GM18508 (cell line): ENCODE results near the gene SMG7.

Source experiments
- ATAC-seq: cut with Tn5 transposase; IDR thresholded peaks from one replicate; pipeline ENCODE4 v1.9.1; 2021; ENCODE audit warnings: moderate number of reproducible peaks; ENCODE audit not compliant: insufficient read depth, unreplicated experiment

Gene SMG7

DNA sequence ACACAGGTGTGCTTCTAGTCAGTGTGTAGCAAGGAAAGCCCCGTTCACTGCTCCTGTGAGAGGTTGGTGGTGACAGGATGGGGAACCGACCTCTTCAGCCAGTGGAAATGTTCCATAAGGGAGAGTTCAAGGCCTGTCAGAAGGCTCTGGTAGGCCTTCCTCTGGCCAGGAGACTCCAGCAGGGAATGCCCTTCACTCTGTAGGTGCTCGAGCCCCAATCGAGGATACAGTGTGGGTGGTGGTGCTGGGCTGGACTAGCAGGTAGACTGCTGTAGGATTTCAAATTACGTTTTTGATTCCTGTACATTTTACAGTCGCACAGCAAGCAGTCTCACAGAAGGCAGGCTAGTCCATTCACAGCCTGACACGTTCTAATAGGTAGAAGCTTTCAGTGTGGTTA, 80.1 kb downstream of the SMG7 start:
- no peak for ATAC-seq

DNA sequence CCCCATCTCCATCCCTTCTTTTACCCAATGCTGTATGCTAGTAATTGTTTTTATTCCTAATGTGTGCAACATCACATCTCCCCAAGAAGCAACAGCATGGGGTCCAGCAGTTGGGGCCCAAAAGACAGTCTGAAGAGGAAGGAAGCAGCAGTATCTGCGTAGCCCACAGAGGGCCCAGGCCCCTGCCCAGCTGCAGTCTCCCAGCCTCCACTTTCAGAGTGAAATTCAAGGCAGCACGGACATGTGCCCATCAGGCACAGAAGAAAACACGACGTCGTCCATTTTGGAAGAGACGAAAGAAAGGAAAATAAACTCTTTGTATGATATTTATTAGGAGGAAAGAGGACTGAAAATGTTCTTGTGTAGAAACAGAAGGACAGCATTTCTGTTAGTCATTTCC, 80.6 kb downstream of the SMG7 start:
- ATAC-seq = no peak

DNA sequence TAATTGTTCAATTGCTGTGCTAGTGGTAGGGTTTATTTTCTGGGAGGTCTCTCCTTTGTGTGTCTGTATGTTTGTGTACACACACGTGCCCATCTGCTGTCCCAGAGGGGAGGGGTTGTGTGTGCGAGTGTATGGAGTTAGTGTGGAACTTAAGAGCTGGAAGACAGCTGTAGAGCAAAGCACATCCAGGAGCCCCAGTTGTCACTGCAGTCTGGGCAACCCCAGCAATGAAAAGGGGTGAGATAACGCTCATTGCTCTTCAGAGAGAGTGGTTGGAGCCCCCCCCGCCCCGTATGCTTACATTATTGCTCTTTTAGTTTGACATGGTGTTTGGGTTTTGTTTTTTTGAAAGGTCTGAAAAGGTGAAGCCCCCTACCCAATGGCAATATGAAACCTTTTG, 81.0 kb downstream of the SMG7 start:
- no peak for ATAC-seq

DNA sequence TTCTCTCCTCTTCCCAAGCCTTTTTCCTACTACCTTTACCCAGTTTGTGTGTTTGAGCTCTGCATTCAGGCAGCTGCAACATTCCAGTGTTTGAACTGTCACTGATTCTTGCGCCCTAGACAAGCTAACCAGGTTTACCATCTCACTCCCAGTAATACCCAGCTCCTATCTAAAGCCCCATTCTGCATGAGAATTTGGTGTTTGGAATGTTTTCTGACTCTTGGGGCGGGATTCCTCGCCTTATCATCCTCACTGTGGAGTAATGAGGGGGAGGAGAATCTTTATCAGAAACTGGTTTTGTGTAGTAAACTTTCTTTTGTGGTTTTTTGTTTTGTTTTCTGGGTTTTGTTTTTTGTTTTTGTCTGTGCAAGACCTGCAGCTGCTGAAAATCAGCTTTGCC, 81.5 kb downstream of the SMG7 start:
- no peak for ATAC-seq

DNA sequence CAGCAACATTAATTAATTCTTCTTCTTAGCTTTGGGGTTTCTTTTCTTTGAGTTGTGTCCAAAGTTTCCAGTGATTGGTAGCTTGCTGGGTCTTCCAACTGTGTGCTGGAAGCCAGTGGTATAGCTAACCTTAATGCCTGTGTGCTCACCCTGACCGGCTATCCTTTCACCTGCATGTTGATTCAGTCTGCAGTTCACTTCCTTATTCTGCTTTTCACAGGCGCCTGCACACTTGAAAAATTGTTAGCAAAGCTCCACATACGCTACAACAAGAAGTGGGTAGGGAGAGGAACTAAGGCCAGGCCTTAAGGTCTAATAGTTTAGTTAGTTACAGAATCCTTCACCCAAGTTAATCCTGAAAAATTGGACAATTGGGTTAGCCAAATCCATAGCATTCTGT, 82.3 kb downstream of the SMG7 start:
- no peak for ATAC-seq

DNA sequence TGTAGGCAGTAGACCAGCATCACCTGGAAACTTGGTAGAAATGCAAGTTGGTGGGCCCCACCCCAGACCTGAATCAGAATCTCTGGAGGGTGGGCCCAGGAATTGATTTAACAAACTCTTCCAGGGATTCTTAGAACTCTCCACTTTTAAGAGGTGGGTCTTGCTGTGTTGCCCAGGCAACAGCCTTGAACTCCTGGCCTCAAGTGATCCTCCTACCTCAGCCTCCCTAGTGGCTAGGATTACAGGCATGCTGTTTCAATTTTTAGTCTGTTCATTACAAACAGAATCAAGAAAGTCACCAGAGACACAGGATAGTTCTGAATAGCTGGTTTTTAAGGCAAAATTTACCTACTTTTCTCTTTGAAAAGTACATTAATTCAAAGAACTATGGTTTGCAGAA, 86.8 kb downstream of the SMG7 start:
- ATAC-seq = no peak

DNA sequence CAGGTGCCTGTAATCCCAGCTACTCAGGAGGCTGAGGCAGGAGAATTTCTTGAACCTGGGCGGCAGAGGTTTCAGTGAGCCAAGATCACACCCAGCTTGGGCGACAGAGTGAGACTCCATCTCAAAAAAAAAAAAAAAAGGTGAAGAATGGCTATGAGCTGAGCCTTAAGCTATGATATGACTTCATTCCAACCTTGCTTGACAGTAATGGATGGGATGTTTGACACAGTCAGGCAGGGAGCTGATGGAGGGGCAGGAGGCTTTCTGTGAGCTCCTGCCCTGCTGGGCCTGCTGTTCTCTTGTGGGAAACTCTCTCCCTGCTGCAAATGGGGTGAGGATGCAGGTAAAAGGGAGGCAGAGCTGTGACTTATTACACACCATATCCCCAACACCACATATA, 90.4 kb downstream of the SMG7 start:
- no peak for ATAC-seq

DNA sequence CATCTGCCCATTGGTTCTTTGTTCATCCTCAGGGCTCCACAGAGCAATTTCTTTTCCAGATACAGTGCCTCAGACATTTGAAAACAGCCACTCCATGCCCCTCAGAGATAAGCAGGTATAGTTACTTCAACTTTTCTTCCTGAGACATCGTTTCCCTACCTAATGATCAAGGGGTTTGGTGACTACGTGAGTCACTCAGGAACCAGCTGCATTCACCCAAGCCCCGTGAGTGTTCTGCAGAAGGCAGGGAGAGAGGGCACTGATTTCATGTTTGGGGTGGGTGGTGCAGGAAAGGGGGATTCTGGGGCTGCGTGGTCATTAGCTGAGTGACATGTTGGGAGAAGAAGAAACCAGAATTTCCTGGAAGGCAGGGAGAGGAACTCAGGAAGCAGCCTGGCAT, 93.0 kb downstream of the SMG7 start:
- no peak for ATAC-seq

DNA sequence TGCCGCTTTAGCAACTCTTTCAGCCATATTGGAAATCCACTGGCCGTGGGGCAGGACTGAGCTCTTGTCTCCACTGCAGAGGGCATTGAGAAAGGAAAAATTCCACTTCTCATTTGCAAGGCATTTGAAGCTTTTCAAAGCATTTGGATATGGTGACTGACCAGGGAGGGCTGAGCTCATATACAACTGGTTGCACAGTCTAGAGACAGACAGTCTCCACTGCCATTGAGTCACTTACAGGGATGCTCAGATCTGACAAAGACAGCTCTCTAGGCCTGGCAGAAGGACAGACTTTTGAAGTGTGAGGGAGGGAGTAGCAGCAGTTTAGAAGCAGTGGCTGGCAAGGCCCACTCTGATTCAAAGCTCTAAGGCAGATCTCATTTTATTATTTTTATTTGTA, 93.7 kb downstream of the SMG7 start:
- ATAC-seq = no peak

DNA sequence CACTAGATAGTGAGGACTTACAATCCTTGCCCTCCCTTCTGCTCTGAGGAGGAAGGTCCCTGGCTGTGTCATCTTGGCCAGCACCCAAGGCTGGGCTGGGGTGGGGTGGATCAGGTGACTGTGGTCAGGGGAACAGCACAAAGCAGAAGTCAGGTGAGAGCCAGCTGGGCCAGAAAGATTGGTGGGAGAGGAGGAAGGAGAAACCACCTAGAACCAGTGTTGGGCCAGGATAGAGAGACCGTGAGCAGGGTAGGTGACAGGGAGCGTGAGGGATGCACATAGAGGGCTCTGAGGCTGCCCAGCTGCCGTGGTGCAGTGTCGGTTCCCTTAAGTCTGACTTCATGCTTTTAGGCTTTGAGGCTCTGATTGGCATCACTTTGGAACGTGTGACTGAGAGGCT, 95.3 kb downstream of the SMG7 start:
- ATAC-seq = no peak

DNA sequence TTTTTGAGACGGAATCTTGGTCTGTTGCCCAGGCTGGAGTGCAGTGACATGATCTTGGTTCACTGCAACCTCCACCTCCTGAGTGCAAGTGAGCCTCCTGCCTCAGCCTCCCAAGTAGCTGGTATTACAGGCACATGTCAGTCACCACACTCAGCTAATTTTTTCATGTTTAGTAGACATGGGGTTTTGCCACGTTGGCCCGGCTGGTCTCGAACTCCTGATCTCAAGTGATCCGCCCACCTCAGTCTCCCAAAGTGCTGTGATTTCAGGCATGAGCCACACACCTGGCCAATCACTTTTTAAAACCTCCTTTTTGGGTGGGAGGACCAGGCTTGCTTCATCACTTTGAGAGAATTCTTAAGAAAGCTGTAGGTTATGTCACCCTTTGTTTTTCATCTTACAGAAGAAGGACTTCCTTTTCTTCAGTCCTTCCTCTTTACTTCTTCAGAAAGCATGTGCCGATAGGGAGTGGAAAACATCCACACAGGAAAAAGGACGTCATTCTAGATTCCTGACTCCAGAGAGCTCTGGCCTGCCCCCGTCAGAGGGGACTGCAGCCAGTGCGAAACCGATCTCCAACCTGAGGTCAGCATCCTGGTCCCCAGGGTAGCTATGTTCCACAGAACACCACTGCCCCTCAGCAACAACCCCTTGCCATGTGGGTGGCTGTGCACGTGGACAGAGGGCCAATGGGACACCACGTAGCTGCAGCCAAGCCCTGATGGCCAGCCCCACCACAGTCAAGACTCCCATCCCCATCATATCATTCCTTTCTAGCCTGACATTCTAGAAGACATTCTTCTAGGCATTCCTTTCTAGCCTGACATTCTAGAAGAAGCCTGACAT, 96.1 kb downstream of the SMG7 start:
- ATAC-seq = no peak

DNA sequence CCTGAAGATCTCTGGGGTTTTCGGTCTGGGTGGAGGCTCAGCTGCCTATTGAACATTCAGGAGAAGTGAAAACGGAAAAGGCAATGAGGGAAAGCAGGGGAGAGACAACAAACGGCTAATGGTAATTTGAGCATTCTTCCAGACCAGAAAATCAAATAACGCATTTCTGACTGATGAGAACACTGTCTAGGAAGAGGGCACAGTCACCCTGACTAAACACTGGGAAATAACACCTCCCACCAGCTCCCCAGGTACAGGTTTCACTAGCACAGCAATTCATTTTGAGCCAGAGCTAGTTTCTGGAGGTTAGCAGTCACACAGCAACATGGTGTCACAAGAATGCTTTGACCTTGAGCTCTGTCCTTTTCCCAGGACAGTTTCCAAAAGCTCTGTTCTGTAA, 96.8 kb downstream of the SMG7 start:
- no peak for ATAC-seq

DNA sequence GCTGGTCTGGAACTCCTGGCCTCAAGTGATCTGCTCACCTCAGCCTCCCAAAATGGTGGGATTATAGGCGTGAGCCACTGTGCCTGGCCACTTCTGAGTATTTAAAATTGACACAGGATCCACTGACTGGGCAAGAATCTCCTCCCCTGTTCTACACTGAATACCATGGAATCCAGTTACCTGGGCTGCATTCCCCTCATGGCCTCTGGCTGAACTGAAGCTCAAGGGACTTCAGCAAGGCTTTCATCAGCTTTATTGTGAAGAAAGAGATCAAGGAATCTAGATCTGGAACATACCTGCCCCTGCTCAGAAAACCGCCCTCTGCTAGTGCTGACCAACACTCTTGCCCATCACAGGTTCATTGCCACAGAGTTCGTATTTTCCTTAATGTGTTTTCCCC, 97.5 kb downstream of the SMG7 start:
- ATAC-seq = no peak

DNA sequence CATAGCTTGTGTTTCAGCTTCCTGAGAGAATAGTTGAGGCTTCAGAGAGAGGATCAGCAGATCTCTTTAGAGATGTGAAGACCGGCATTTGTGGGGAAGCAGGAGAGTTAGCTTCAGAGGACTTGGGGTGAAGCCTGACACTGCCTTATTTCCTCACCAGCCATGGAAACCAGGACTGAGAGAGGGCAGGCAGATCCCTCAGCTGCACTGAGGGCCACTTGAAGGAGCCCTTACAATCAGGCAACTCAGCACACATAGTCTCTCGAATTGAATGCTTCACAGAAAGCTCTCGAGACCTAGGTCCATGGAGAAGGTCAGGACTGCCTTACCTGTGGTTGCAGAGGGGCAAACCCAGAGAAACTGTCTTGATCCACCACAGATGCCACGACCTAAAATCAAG, 98.2 kb downstream of the SMG7 start:
- ATAC-seq = no peak

DNA sequence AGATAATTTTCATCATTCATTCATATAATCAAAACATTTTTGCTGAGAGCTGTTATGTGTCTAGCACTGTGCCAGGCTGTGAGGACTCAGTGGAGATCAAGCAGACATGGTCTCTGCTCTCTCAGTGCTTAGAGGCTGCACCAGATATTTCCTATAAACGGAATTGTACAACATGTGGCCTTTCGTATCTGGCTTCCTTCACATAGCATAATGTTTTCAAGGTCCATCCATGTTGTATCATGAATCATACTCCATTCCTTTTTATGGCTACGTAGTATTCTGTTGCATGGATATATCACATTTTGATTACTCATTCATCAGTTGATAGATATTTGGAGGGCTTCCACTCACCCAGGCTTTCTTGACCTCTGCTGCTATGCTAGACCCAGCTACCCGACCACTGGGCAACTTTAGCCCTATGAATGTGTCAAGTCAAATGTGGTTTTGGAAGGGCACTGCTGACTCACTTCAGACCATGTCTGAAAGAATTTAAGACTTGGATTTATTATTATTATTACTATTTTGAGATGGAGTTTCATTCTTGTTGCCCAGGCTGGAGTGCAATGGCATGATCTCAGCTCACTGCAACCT, 99.5 kb downstream of the SMG7 start:
- no peak for ATAC-seq

DNA sequence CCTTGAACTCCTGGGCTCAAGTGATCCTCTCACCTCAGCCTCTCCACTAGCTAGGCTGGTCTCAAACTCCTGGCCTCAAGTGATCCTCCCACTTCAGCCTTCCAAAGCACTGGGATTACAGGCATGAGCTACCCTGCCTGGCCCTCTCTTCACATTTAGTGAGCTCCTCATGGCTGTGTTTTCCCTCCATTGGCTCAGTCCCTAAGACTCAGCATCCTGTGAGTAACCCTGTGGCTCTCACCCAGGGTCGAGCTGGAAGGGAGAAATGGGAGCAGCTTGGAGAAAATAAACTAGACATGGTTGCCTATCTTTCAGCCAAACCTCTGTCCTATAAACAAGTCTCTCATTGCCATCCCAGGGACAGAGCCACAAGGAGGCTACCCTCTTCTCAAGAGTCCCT, 100.4 kb downstream of the SMG7 start:
- ATAC-seq = no peak

DNA sequence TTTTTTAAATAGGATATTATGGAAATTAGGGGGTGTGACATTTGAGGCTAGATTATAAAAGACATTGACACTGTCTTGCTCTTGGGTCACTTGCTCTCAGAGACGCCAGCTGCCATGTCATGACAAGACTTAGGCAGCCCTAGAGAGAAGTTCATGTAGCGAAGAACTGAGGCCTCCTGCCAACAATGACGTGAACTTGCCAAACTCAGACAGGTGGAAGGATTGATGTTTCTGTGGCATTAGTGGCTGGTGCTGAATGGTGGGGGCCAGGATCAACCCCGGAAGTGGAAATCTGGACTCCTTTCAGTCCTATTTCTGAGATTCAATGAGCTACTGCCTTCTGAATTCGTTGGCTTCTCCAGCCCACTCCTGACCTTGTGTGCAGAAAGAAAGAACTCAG, 103.3 kb downstream of the SMG7 start:
- no peak for ATAC-seq

DNA sequence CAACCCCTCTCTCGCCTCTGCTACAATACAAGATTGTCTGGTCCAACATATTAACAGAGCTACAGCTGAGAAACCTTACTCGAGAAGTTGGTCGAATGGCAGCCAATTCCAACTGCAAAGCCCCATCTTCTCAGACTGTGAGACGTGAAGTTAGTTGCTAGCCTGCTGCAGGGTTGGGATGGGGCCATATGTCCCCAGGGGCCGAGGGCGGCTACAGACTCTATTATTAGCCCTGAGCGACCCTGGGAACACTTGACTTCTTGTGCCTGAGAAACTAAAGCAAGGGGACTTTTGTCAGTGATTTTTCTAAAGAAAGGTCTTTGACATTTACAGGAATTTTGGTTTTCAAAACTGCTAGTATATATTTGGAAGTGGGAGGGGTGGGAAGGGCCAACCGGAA, 104.2 kb downstream of the SMG7 start:
- no peak for ATAC-seq

DNA sequence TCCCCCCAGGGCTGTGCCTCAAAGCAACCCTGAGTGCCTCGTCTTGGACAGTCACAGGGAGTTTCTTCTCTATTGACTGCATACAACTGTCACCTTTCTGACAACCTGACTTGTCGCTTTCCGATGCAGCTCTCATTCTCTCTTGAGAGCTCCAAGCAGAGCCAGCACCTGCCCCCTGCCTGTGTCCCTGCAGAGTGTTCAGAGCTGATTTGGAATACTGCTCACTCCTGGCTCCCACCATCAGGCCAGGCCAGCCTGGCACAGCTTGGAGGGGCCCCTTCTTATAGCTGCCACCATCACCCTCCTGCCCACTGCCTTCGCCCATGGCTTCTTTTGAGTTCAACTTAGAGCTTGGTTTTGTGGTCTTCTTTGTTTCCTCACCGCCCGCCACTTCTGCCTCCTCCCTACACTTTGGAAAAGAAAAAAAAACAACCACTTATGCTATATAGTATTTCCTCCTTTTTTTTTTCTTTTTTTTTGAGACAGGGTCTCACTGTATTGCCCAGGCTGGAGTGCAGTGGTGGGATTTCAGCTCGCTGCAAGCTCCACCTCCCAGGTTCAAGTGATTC, 105.7 kb downstream of the SMG7 start:
- ATAC-seq = no peak

DNA sequence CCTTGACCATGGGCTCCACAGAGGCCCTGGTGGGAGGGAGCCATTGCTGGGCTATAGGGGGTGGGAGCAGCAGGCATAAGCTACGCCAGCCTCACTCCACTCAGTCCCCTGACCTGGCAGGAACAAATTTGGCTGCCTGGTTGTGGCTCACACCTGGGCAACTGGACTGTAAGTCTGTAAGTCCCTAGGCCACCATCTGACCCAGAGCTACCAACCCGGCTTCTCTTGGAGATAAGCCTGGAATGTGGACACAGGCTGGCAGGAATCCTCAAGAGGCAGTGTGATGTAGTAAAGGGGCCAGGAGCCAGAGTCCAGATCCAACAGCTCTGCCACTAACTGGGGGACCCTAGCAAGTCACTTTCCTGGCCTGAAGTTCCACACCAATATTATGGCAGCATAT, 106.6 kb downstream of the SMG7 start:
- no peak for ATAC-seq

DNA sequence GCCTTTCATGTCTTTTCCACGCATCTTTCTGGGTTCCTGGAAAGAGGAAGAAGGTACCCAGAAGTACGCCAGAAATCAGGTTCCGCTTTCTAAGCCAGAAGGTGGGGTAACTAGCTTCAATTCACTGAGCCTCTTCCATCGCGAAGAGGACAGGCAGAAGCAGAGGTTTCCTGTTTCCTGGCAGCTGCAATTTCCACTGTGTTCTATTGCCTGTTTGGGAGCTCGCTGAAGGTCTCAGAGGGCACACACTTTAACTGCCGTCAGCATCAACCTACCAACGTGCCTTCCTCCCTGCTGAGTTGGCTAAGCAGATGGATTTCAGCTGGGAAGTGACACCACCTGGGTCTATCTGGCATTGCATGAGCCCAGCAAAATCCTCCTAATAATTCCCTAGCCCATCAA, 108.0 kb downstream of the SMG7 start:
- ATAC-seq = no peak
